Osteoblast (primary cell): Measurements from ENCODE around the gene CHST15. TPM values are rescaled to one million over a fixed set of nuclear protein-coding genes. Genes with fewer than 3 reads are reported as not detected.
"Not testable (repeated sequence)": the region's sequence is repeated elsewhere in the genome, so short reads cannot be mapped to it uniquely, and the experiment has no call there.

Source experiments
- DNase-seq: peaks from one replicate; pipeline ENCODE4 v3.0.0; 2011; ENCODE audit warnings: low spot score, mixed read lengths; ENCODE audit not compliant: insufficient read length; ENCODE audit errors: missing footprints
- H2AFZ ChIP-seq: 2 replicates; pipeline ENCODE4 v1.6.0; 2011; ENCODE audit warnings: mild to moderate bottlenecking, low read length
- H3K27ac ChIP-seq: 2 replicates; pipeline ENCODE4 v1.5.1; 2011; ENCODE audit warnings: mild to moderate bottlenecking, low read depth, low read length, moderate library complexity
- H3K27me3 ChIP-seq: 2 replicates; pipeline ENCODE4 v1.6.0; 2012; ENCODE audit warnings: mild to moderate bottlenecking, control low read depth, inconsistent platforms, low read length, moderate library complexity; ENCODE audit not compliant: insufficient read depth
- H3K36me3 ChIP-seq: 2 replicates; pipeline ENCODE4 v1.5.1; 2011; ENCODE audit warnings: mild to moderate bottlenecking, low read length, control low read depth, moderate library complexity; ENCODE audit not compliant: insufficient read depth
- H3K4me1 ChIP-seq: 2 replicates; pipeline ENCODE4 v1.5.1; 2011; ENCODE audit warnings: mild to moderate bottlenecking, low read length, control low read depth, moderate library complexity; ENCODE audit not compliant: insufficient read depth
- H3K4me2 ChIP-seq: 2 replicates; pipeline ENCODE4 v1.6.0; 2011; ENCODE audit warnings: mild to moderate bottlenecking, low read length; ENCODE audit not compliant: insufficient read depth
- H3K4me3 ChIP-seq: fragments of 200-600 bp; sonication (generic); 3 replicates; pipeline ENCODE4 v1.5.1; 2012; ENCODE audit warnings: mild to moderate bottlenecking, low read length, inconsistent platforms; ENCODE audit not compliant: insufficient read depth
- H3K79me2 ChIP-seq: 2 replicates; pipeline ENCODE4 v1.6.0; 2012; ENCODE audit warnings: mild to moderate bottlenecking, low read length, control low read depth, inconsistent platforms; ENCODE audit not compliant: insufficient read depth
- H3K9me3 ChIP-seq: 2 replicates; pipeline ENCODE4 v1.5.1; 2011; ENCODE audit warnings: low read depth, low read length, control low read depth
- H4K20me1 ChIP-seq: 2 replicates; pipeline ENCODE4 v1.6.0; 2012; ENCODE audit warnings: mild to moderate bottlenecking, low read length, control low read depth; ENCODE audit not compliant: insufficient read depth
- CTCF ChIP-seq: IDR thresholded peaks from 2 replicates; pipeline ENCODE4 v1.5.1; 2011; ENCODE audit warnings: mild to moderate bottlenecking, low read depth, low read length, moderate library complexity; ENCODE audit errors: extremely low read depth
- total RNA-seq: library from RNA; depleted of rRNA; stranded (reverse); fragments of >200 nt; gene quantifications from 2 replicates; pipeline ENCODE4 v1.2.3, GENCODE V29; 2012

The CHST15 gene
- total RNA-seq, 1 donor: 22.8 TPM

GRCh38 chr10:124105045-124105444 is 11.6 kb upstream of the CHST15 start:
- Histone ChIP-seq H3K4me2 (no peak overlapping the region), H3K79me2 (no peaks in the 10 kb centered on the region), H2AFZ (no peak overlapping the region), H3K9me3 (peaks cover 2% of the 10 kb centered on the region), H3K36me3 (no peaks in the 10 kb centered on the region), H3K4me1 (no peaks in the 10 kb centered on the region), H3K27me3 (peaks cover 7% of the 10 kb centered on the region), H4K20me1 (no peaks in the 10 kb centered on the region), H3K27ac (no peak overlapping the region), H3K4me3 (no peak overlapping the region)
- no peak for TF ChIP-seq CTCF
- DNase-seq: peak; percentile 74

- Histone ChIP-seq H3K9me3 (peaks cover 3% of the 10 kb centered on the region), H3K27me3 (peaks cover 7% of the 10 kb centered on the region), H3K36me3 (no peaks in the 10 kb centered on the region), H4K20me1 (no peaks in the 10 kb centered on the region), H2AFZ (no peak overlapping the region), H3K4me2 (no peak overlapping the region), H3K79me2 (no peaks in the 10 kb centered on the region), H3K4me3 (no peak overlapping the region), H3K27ac (no peak overlapping the region), H3K4me1 (no peaks in the 10 kb centered on the region)
- TF ChIP-seq CTCF: no peak
- DNase-seq: peak; percentile 69
These were observed 10.7 kb upstream of the CHST15 start for GRCh38 chr10:124104011-124104627.

GRCh38 chr10:124101351-124101750 is 8.0 kb upstream of the CHST15 start:
- Histone ChIP-seq H3K36me3 (no peaks in the 10 kb centered on the region), H3K4me2 (no peak overlapping the region), H3K27ac (no peak overlapping the region), H3K79me2 (no peaks in the 10 kb centered on the region), H3K27me3 (peaks cover 8% of the 10 kb centered on the region), H4K20me1 (no peaks in the 10 kb centered on the region), H2AFZ (no peak overlapping the region), H3K9me3 (peaks cover 5% of the 10 kb centered on the region), H3K4me1 (no peaks in the 10 kb centered on the region), H3K4me3 (no peak overlapping the region)
- peak; percentile 48 for DNase-seq
- no peak for TF ChIP-seq CTCF

- not testable (repeated sequence) for H3K4me3 ChIP-seq, H3K4me2 ChIP-seq, H3K9me3 ChIP-seq, H2AFZ ChIP-seq, H3K27ac ChIP-seq, H3K4me1 ChIP-seq, H3K36me3 ChIP-seq, DNase-seq, H3K79me2 ChIP-seq, H4K20me1 ChIP-seq
- H3K27me3 ChIP-seq: peaks cover 12% of the 10 kb centered on the region
These were observed 7.3 kb upstream of the CHST15 start for GRCh38 chr10:124100651-124101050.
